ENCODE measurements around the gene HAS3.

Gene HAS3

GRCh38 chr16:69150146-69150865, 44.9 kb downstream of the HAS3 start:
- peak; percentile 21 to 30 for DNase-seq

GRCh38 chr16:69157196-69157595, 51.7 kb downstream of the HAS3 start:
- DNase-seq: no peak

GRCh38 chr16:69160192-69160591, 54.7 kb downstream of the HAS3 start:
- no peak for DNase-seq

GRCh38 chr16:69165584-69165983, 60.1 kb downstream of the HAS3 start:
- DNase-seq: no peak

GRCh38 chr16:69166221-69166833, 60.9 kb downstream of the HAS3 start:
- DNase-seq: peak; percentile 69 to 80

- no peak for DNase-seq
Measured at GRCh38 chr16:69166946-69167930, 61.8 kb downstream of the HAS3 start.

All from activated CD4-positive, alpha-beta T cell treated with anti-CD3 and anti-CD28 coated beads, Interleukin-2, amount 50 U/mL, for 4 hours (primary cell).